NCI-H1048 (cell line): ENCODE results near the gene SPTBN4.
A peak's percentile ranks its signal among the peaks of the same experiment; 100 is the strongest.
"Not testable (repeated sequence)": the region's sequence is repeated elsewhere in the genome, so short reads cannot be mapped to it uniquely, and the experiment has no call there.

Source experiments
- DNase-seq: peaks from one replicate; lab custom pipeline; 2025; lab: John Stamatoyannopoulos, UW

SPTBN4 gene

GRCh38 chr19:40466985-40467734 lies at the start of gene SPTBN4:
TSS of gene SPTBN4 (plus strand) at chr19:40467001. CDS start at chr19:40472622, 5,621 bp downstream.
- DNase-seq: no peak

GRCh38 chr19:40417643-40417981 lies 49.2 kb upstream of the SPTBN4 start:
- DNase-seq: no peak

DNA sequence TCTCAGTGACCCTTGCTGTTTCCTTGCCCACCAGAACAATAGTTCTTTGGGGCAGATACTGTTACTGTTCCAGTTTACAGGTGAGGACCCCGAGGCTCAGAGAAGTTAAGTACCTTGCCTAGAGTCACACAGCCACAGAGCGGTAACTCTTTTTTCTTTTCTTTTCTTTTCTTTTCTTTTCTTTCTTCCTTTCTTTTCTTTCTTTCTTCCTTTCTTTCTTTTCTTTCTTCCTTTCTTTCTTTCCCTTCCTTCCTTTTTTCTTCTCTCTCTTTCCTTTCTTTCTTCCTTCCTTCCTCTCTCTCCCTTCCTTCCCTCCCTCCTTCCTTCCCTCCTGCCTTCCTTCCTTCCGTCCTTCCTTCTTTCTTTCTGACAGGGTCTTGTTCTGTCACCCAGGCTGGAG lies 48.8 kb upstream of the SPTBN4 start:
- DNase-seq: no peak

DNA sequence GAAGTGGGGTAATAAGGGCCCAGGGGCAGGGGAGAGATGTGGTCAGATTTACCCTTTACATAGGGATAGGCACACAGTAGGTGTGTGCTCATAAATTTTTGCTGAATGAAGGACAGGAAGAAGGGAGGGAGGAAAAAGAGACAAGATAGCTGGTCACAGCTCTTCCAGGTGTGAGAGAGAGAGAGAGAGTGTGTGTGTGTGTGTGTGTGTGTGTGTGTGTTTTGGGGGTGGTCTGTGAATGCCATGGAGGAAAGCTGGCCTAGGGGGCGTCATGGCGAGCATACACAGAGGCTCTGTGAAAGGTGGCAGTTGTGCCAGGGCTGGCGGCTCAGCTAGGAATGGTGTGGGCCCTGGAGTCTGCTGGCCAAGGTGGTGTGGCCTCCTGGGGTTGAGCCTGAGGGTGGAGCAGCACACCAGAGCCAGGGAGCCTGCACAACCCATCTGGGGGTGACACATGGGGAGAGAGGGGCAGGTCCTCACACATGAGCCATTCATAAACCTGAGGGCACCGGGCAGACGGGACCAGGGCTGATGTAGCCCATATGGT lies 47.7 kb upstream of the SPTBN4 start:
- DNase-seq: no peak

- no peak for DNase-seq
These were observed 47.0 kb upstream of the SPTBN4 start for GRCh38 chr19:40419780-40420179.

- DNase-seq: no peak
These were observed 46.4 kb upstream of the SPTBN4 start for GRCh38 chr19:40420451-40420765.

DNA sequence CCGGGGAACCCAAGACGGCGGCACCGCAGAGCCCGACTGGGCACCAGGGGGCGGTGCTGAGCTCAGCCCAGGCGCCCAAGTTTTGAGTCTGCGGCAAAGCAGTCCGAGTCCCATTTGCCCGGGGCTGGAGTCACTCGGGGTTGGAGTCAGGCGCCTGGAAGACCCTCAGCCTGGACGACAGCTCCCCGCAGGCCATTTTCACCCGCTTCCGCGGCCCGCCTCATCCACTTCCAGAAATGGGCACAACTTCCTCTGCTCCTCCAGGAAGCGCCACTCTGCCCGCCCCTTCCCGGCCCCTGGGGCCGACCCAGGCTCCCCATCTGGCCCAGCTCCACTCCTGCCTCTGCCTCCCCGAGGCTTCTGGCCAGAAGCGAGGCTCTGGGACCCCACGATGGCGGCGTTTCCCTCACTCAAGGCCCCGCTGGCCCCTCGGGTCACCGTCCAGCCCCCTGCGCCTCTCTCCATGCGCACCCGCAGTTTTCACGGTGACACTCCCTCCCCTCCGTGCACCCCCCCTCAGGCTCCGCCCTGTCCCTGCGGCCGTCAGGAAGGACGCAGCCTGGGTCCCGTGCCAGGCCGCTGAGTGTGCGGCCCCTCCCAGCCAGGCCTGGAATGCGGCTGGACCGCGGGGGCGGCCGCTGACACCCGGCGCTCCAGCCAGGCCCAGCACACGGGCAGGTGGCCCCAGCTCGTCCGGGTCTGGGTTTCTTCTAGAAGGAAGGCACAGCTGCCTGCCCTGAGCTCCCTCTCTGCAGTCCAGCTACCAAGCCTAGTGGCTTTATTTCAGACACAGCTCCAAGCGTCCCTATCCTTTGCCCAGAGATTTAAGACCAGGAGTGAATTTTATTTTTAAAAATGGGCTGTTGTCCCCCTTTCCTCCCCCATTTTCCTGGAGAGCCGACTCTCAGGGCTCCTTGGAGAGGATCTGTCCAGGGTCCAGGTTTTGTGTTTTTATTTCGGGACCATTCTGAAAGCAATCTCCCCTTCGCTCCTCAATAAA lies 45.7 kb upstream of the SPTBN4 start:
- DNase-seq: peak; percentile 7

DNA sequence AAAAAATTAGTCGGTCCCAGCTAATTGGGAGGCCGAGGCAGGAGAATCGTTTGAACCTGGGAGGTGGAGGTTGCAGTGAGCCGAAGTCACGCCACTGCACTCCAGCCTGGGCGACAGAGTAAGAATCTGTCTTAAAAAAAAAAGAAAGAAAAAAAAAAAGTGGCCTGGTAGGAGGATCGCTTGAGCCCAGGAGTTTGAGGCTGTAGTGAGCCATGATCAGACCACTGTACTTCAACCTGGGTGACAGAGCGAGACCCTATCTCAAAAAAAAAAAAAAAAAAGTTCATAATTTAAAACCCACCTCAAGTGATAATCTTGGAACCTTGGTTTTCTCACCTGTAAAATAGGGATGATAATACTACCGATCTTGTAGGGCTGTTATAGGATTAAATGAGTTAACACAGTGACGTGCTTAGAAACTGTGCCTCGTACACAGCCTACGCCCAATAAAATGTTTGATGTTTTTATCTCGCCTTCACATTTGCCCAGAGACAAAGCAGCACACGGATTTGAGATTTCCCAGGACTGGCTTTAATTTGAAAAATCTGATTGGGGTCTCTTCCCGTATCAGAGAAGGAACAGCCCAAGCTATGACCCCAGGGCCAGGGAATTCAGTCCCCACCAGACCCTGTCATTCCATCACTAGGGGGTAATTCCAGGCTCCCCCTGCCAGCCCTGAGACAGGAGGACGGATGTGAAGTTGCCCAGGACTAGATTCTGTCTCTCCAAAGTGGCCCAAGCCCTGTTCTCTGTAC lies 44.6 kb upstream of the SPTBN4 start:
- no peak for DNase-seq

DNA sequence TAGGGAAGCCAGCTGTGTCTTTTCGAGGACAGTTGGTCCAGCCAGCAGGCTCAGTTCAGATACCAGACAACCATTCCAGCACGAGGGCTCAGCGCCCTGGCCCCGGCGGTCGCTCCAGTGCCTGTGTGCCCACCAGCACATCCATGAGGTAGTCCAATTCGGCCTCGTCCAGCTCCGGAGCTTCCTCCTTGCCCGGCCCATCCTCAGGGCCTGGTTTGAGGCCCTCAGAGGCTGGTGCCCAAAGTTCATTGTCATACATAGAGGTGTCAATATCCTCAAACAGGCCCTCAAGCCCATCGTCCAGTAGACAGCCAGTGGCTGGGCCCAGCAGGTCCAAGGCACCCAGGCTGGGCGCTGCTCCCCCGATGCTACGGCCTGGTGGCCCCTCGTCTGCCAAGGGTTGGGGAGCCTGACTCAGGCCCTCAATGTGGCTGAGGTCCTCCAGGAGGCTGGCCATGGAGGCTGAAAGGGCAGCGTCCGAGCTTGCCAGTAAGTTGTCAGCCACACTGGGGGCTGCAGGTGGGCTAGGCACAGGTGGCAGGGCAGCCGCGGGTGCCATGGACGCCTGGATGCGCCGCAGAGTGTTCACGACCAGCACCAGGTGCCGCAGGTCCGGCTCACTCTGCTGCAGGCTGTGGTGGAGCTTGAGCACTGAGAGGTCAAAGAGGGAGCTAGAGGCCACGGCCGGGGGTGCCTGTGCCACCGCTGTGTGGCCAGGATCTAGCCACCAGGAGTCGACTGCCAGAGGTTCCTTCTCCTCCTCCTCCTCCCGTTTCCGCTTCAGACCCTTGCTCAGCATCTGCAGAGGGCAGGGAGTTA lies 43.8 kb upstream of the SPTBN4 start:
- no peak for DNase-seq

- DNase-seq: no peak
These were observed 42.9 kb upstream of the SPTBN4 start for GRCh38 chr19:40423938-40424337.

DNA sequence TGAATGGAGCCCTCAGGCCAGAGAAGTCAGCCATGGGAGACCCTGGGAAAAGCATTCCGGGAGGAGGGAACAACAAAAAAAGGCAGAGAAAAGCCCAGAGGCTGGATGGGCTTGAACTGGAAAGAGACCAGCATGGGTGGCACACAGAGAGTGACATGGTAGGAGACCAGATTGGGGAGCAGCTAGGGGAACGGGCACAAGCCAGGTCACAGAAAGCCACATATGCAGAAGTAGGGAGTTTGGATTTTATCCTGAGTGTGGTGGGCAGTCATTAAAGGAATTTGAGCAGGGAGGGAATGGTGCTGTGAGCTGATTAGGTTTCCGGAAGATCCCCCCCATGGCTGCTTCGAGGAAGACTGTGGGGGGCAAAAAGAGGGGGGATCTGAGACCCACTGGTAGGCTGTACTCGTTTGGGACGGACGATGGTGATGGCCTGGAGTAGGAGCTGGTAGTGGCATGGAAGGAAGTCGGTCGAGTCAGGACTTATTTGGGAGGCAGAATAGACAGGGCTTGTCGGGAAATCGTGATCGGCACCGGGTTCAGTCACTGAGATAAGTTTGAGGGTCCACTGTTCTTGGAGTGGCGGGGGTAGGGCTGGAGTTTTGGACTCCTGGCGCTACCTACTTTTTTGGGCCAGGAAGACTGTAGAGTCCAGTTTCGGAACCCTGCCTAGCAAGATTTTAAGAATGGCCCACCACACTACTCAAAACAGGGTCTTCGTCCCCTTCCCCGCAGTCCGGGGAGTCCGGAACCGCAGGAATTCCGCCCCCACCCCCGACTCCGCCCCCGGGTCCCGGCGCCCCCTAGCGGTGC lies 42.0 kb upstream of the SPTBN4 start:
- no peak for DNase-seq

DNA sequence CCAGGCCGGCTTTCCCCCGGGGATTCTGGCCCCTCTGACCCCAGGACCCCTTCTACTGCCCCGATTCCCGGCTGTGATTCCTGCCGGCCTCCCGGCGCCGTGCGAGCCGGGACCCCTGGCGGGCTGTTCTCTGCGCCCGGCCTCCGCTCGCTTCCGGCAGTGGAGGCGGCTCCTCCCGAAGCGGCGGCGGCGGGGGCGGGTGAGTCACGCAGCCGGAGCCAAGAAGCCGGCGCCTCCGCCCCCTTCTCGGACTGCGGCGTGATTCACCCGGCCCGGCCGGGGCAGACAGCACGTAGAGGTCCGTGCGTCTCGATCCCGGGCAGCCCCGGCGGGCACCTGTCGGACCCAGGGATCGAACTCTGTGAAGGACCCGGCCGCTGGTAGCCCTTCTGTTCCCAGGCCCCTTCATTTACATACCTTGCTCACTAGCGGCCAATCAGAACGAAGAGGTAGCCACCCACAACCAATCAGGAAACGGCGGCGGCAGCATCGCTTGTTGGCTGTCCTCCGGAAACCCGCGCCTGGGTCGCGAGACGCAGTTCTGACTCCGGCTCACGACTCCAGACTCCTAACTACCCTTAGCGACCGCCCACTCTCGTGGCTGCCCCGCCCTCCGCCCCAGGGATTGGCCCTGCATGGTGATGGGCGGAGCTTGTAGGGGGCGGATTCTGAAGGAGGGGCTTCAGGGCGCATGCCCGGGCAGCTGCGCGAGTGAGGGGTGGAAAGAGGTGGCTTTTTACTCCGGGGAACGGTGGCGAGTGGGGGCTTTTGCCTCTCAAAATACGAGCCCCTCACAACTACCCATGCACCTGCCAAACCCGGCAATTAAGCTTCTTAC lies 41.1 kb upstream of the SPTBN4 start, which contains the start of gene SERTAD1:
TSS of gene SERTAD1 (minus strand) at position 543 of the 838 bp plus-strand sequence. CDS start 2,446 bp downstream, outside the sequence.
- peak; percentile 95 for DNase-seq

DNA sequence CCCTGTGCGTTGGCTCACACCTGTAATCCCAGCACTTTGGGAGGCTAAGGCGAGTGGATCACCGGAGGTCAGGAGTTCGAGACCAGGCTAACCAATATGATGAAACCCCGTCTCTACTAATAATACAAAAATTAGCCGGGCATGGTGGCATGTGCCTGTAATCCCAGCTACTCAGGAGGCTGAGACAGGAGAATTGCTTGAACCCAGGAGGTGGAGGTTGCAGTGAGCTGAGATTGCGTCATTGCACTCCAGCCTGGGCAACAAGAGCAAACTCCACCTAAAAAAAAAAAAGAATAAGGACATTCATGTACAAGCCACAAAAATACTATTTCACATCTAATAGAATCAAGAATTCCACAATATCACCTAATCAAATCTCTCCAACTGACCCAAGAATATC lies 38.6 kb upstream of the SPTBN4 start:
- not testable (repeated sequence) for DNase-seq

- not testable (repeated sequence) for DNase-seq
These were observed 36.6 kb upstream of the SPTBN4 start for GRCh38 chr19:40430242-40430641.

GRCh38 chr19:40431698-40432097 lies 35.1 kb upstream of the SPTBN4 start:
- no peak for DNase-seq

GRCh38 chr19:40432760-40433159 lies 34.0 kb upstream of the SPTBN4 start:
- DNase-seq: not testable (repeated sequence)

DNA sequence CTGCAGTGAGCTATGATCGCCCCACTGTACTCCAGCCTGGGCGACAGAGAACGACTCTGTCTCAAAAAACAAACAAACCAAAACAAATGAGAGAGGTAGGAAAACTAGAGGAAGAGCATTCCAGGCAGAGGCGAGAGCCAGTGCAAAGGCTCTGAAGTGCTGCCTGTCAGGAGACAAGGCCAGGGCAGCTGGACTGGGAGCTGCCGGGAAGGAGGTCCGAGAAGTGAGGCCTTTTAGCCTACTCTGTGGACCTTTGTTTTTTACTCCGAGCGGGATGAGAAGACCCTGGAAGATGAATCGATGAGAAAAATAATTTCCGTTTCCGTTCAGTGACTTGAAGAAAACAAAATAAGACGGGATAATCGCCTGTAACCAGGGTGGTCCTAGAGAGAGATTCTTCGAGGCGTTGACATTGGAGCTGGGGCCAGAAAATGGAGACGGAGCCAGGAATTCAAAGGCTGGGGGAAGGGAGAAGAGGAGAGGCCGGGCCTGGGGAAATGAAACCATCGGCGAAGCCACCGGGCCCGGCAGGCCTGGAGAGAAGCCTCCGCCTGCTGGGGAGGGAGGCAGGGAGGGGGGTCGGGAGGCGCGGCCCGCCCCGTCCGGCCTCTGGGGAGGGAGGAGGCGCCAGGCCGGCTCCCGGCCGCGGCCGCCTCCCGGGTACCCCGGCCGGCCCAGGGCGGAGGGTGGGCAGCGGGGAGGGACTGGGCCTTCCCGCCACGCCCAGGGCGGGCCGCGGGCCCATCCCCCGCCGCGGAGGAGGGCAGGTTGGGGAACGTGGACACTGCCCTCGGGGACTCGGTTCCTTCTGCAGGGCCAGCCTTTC lies 33.2 kb upstream of the SPTBN4 start:
- DNase-seq: peak; percentile 40

DNA sequence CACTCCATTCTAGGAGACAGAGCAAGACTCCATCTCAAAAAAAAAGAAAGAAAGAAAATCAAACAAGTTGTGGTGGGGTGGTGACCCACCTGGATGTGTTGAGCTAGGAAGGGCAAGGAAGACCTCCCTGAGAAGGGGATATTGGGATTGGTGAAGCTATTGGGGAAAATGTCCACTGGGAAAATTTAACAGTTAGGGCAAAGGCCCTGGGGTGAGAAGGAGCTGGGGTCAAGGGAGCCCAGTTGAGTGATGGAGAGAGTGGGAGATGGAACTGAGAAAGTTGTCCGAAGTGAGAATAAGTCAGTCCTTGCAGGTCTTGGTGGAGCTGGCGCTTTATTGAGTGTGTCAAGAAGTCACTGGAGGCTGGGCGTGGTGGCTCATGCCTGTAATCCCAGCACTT lies 28.5 kb upstream of the SPTBN4 start:
- no peak for DNase-seq
